Spleen (tissue), 11 donors: Measurements from ENCODE around the gene KCNMB1. TPM values are rescaled to one million over a fixed set of nuclear protein-coding genes. Genes with fewer than 3 reads are reported as not detected.
A peak's percentile ranks its signal among the peaks of the same experiment; 100 is the strongest.

ENCODE experiments used
- DNase-seq: peaks from one replicate; pipeline ENCODE4 v3.0.0-alpha.2; 2020
- H3K27ac ChIP-seq, 8 donors: fragments of 200-600 bp; sonication (generic) in 7 of 8; 1 replicate in 4 of 8; 2 replicates in 4 of 8; pipeline versions ENCODE4 v1.5.0 to v1.8.0; 2016 to 2021; ENCODE audit warnings: inconsistent platforms in 4 of 8, mild to moderate bottlenecking in 4 of 8, moderate library complexity in 1 of 8
- H3K27me3 ChIP-seq, 7 donors: fragments of 200-600 bp; sonication (generic) in 6 of 7; replicated peaks in 1 of 7; 1 replicate in 4 of 7; 2 replicates in 3 of 7; pipeline versions ENCODE4 v1.5.0 to v1.8.0; 2016 to 2021; ENCODE audit warnings: inconsistent platforms in 3 of 7, mild to moderate bottlenecking in 1 of 7
- H3K36me3 ChIP-seq, 6 donors: fragments of 200-600 bp; sonication (generic) in 5 of 6; 1 replicate in 4 of 6; 2 replicates in 2 of 6; pipeline versions ENCODE4 v1.5.0 to v1.8.0; 2016 to 2021; ENCODE audit warnings: inconsistent platforms in 2 of 6
- H3K4me1 ChIP-seq, 6 donors: fragments of 200-600 bp; sonication (generic) in 5 of 6; 1 replicate in 3 of 6; 2 replicates in 3 of 6; pipeline versions ENCODE4 v1.5.0 to v1.8.0; 2016 to 2021; ENCODE audit warnings: inconsistent platforms in 3 of 6
- H3K4me3 ChIP-seq, 8 donors: fragments of 200-600 bp; sonication (generic) in 7 of 8; 1 replicate in 4 of 8; 2 replicates in 4 of 8; pipeline versions ENCODE4 v1.5.0 to v1.8.0; 2016 to 2021; ENCODE audit warnings: inconsistent platforms in 4 of 8, mild to moderate bottlenecking in 4 of 8, moderate library complexity in 2 of 8
- H3K9me3 ChIP-seq, 8 donors: fragments of 200-600 bp; sonication (generic) in 7 of 8; 1 replicate in 4 of 8; 2 replicates in 4 of 8; pipeline versions ENCODE4 v1.5.0 to v1.8.0; 2016 to 2021; ENCODE audit warnings: inconsistent platforms in 4 of 8
- CTCF ChIP-seq, 11 experiments: fragments of 200-600 bp in 7 of 11; fragments of 450-650 bp in 4 of 11; sonication (generic) in 4 of 11; IDR thresholded peaks in 8 of 11; conservative IDR thresholded peaks in 3 of 11; 1 replicate in 7 of 11; 2 replicates in 4 of 11; pipeline versions ENCODE4 v1.4.0 to v1.8.0; 2016 to 2021; ENCODE audit warnings: antibody characterized with exemption in 11 of 11, inconsistent platforms in 4 of 11, mild to moderate bottlenecking in 1 of 11
- POLR2A ChIP-seq, 3 donors: fragments of 450-650 bp; IDR thresholded peaks; one replicate each; pipeline ENCODE4 v1.5.1; 2017; ENCODE audit warnings: antibody characterized with exemption in 3 of 3, mild to moderate bottlenecking in 1 of 3
- POLR2AphosphoS5 ChIP-seq, 3 donors: sonication (generic); formaldehyde crosslinking; IDR thresholded peaks; one replicate each; pipeline ENCODE4 v1.5.1; 2017; ENCODE audit warnings: antibody characterized with exemption in 3 of 3
- WGBS, 5 donors: extraction: QIAGEN DNeasy Blood & Tissue Kit in 3 of 5; methylation state at CpG; one replicate each; pipeline versions ENCODE4 v1.1.5 to v1.1.7; 2013 to 2018; 5-methylcytosine and 5-hydroxymethylcytosine counted together
- intact Hi-C: fragments of 100-400 bp; cut with DNase I; formaldehyde crosslinking; loops from one replicate; pipeline ENCODE4 v1.15.0; 2023; ENCODE audit warnings: low total_unique reads
- polyA plus RNA-seq, 3 donors: library from polyadenylated mRNA; stranded (reverse); fragments of 200-250 nt; gene quantifications; one replicate each; pipeline ENCODE4 v1.2.1, GENCODE V29; 2013
- total RNA-seq, 7 donors: library from RNA; depleted of rRNA in 3 of 7; stranded (reverse); fragments of >200 nt in 3 of 7; fragmentation: NEBNext Ultra II Directional in 4 of 7; extraction: Animal tissue kit (Norgen Biotek cat#: 25700) in 4 of 7; gene quantifications; one replicate each; pipeline versions ENCODE4 v1.1.0 to v1.2.1, GENCODE V29; 2016 to 2021
- donor health status: healthy with polysubstance abuse.
- donor health status: DM: no; HTN: no; CAD: no; lungs with moderate emphysema.
- donor health status: DM: no; HTN: no; CAD: no.
- donor health status: Bipolar disorder and iron deficiency.
- donor health status: healthy.
- donor health status: DM: no; HTN: no; CAD: no.
- donor health status: DM: yes; HTN: yes; CAD: no.

KCNMB1 gene
- total and polyA plus RNA-seq, 10 donors = 0.13 to 2.2 (median 0.77) TPM

GRCh38 chr5:170339780-170340167, 49.4 kb downstream of the KCNMB1 start:
- H3K27ac ChIP-seq = no peak overlapping the region
- intact Hi-C loops = loop anchor here (5.0 kb wide), 1 partner anchor 72 kb away; no protein-coding TSS in a partner anchor
- WGBS, 5 donors = 78 to 100% (median 98%) methylated on average over 1 of the region's 1 CpG
- H3K36me3 ChIP-seq = no peaks in the 10 kb centered on the region
- TF ChIP-seq CTCF (IDR thresholded peaks at IDR 0.05 in 8 of 11, conservative IDR thresholded peaks at IDR 0.05 in 3 of 11) (no peak), POLR2A (IDR thresholded peaks at IDR 0.05) (no peak), POLR2AphosphoS5 (IDR thresholded peaks at IDR 0.05) (no peak)
- no peak overlapping the region for H3K4me3 ChIP-seq
- H3K27me3 ChIP-seq = no peaks in the 10 kb centered on the region
- no peaks in the 10 kb centered on the region for H3K9me3 ChIP-seq
- peaks cover 3 to 55% (median 38%) of the 10 kb centered on the region in 6 donors for H3K4me1 ChIP-seq
- no peak for DNase-seq

GRCh38 chr5:170338933-170339779, 50.0 kb downstream of the KCNMB1 start:
- H3K27me3 ChIP-seq = no peaks in the 10 kb centered on the region
- H3K4me1 ChIP-seq = peaks cover 6 to 61% (median 44%) of the 10 kb centered on the region in 6 donors
- intact Hi-C loops = loop anchor here (5.0 kb wide), 1 partner anchor 72 kb away; no protein-coding TSS in a partner anchor
- no peaks in the 10 kb centered on the region for H3K36me3 ChIP-seq
- peak in 2 of 3 donors; percentile 27 to 79 for TF ChIP-seq POLR2AphosphoS5 (IDR thresholded peaks at IDR 0.05)
- no peak for TF ChIP-seq POLR2A (IDR thresholded peaks at IDR 0.05)
- TF ChIP-seq CTCF (IDR thresholded peaks at IDR 0.05 in 8 of 11, conservative IDR thresholded peaks at IDR 0.05 in 3 of 11) = peak; percentile 66 to 92 (median 82)
- 64 to 77% (median 75%) methylated on average over 4 of the region's 4 CpGs for WGBS, 5 donors
- H3K4me3 ChIP-seq = no peak overlapping the region
- H3K27ac ChIP-seq = peak overlapping the region in 3 of 8 donors; percentile 32 to 95 (median 90)
- no peaks in the 10 kb centered on the region for H3K9me3 ChIP-seq
- DNase-seq = peak; percentile 85

DNA sequence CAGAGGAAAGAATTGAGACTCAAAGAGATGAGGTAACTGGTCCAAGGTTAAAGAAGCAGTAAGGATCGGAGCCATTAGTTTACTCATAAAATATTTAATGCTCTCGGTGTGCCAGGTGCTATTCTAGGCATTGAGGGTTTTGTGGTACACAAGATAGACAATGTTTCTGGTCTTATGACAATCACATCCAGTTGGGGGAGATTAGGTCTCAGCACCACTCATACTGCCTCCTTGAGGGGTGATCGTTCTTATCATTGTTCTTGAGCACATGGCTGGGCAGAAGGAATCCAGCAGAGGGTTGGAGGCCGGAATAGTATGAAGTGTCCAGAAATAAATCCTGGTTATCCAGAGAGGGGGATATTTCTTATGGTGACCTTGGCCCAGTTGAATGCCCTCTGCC, 50.9 kb downstream of the KCNMB1 start:
- no peaks in the 10 kb centered on the region for H3K27me3 ChIP-seq
- peaks cover 15 to 70% (median 52%) of the 10 kb centered on the region in 6 donors for H3K4me1 ChIP-seq
- no peaks in the 10 kb centered on the region for H3K9me3 ChIP-seq
- TF ChIP-seq POLR2A (IDR thresholded peaks at IDR 0.05) (no peak), POLR2AphosphoS5 (IDR thresholded peaks at IDR 0.05) (no peak), CTCF (IDR thresholded peaks at IDR 0.05 in 8 of 11, conservative IDR thresholded peaks at IDR 0.05 in 3 of 11) (no peak)
- intact Hi-C loops = loop anchor here (5.0 kb wide), 1 partner anchor 71 kb away; no protein-coding TSS in a partner anchor
- no peaks in the 10 kb centered on the region for H3K36me3 ChIP-seq
- H3K27ac ChIP-seq = peak overlapping the region in 3 of 8 donors; percentile 32 to 95 (median 90)
- no peak for DNase-seq
- no peak overlapping the region for H3K4me3 ChIP-seq
- WGBS, 5 donors = 66 to 80% (median 73%) methylated on average over 4 of the region's 4 CpGs
